SK-N-SH (cell line): ENCODE data around the gene DPM2. TPM values are rescaled to one million over a fixed set of nuclear protein-coding genes. Genes with fewer than 3 reads are reported as not detected.

ENCODE experiments used
- CTCF ChIA-PET: fragments of 300-600, 350-600 bp; formaldehyde crosslinking; extraction: SDS; loops from one replicate; lab custom pipeline; 2021; lab: Yijun Ruan, JAX
- POLR2A ChIA-PET: fragments of 350-600 bp; sonication (Branson Sonifier 250); formaldehyde crosslinking; extraction: SDS; loops from one replicate; lab custom pipeline; 2020; ENCODE audit warnings: antibody characterized with exemption, inconsistent platforms; lab: Yijun Ruan, JAX
- DNase-seq: peaks from one replicate; pipeline ENCODE4 v3.0.0; 2012
- H2AFZ ChIP-seq: fragments of 200-600 bp; sonication (generic); 2 replicates; pipeline ENCODE4 v1.8.1; 2016; ENCODE audit warnings: antibody characterized with exemption, mild to moderate bottlenecking, low read depth
- H3F3A ChIP-seq: fragments of 200-600 bp; sonication (generic); replicated peaks from 2 replicates; pipeline ENCODE3; 2016; ENCODE audit warnings: antibody characterized with exemption, mild to moderate bottlenecking; ENCODE audit not compliant: insufficient read depth
- H3K27ac ChIP-seq, 2 experiments: fragments of 200-500 bp in 1 of 2; fragments of 200-600 bp in 1 of 2; sonication (Bioruptor generic) in 1 of 2; sonication (generic), shearing (Covaris generic) in 1 of 2; 2 replicates each; pipeline versions ENCODE4 v1.5.1 to v1.6.1; 2014 to 2016; ENCODE audit warnings: low read depth in 2 of 2, inconsistent platforms in 1 of 2, low read length in 1 of 2, mild to moderate bottlenecking in 1 of 2, mixed read lengths in 1 of 2
- H3K27me3 ChIP-seq: fragments of 200-600 bp; sonication (generic), shearing (Covaris generic); 2 replicates; pipeline ENCODE4 v1.6.1; 2016; ENCODE audit warnings: mixed run types; ENCODE audit not compliant: insufficient read depth
- H3K36me3 ChIP-seq, 2 experiments: fragments of 200-500 bp in 1 of 2; fragments of 200-600 bp in 1 of 2; sonication (Bioruptor generic) in 1 of 2; sonication (generic) in 1 of 2; replicated peaks in 1 of 2; 2 replicates each; pipeline versions ENCODE3 to v1.5.1; 2014 to 2016; ENCODE audit warnings: low read length in 1 of 2, mild to moderate bottlenecking in 1 of 2; ENCODE audit not compliant: insufficient read depth in 2 of 2, control insufficient read depth in 1 of 2
- H3K4me1 ChIP-seq, 2 experiments: fragments of 200-500 bp in 1 of 2; fragments of 200-600 bp in 1 of 2; sonication (Bioruptor generic) in 1 of 2; sonication (generic), shearing (Covaris generic) in 1 of 2; 2 replicates each; pipeline versions ENCODE4 v1.5.1 to v1.6.1; 2014 to 2016; ENCODE audit warnings: low read depth in 1 of 2, low read length in 1 of 2, mixed run types in 1 of 2; ENCODE audit not compliant: insufficient read depth in 2 of 2, control insufficient read depth in 1 of 2
- H3K4me2 ChIP-seq: fragments of 200-600 bp; sonication (generic), shearing (Covaris generic); 2 replicates; pipeline ENCODE4 v1.6.1; 2017; ENCODE audit warnings: mixed run types
- H3K4me3 ChIP-seq, 2 experiments: fragments of 200-500 bp in 1 of 2; fragments of 200-600 bp in 1 of 2; sonication (Bioruptor generic) in 1 of 2; sonication (generic), shearing (Covaris generic) in 1 of 2; 2 replicates each; pipeline versions ENCODE4 v1.5.1 to v1.8.1; 2014 to 2016; ENCODE audit warnings: low read depth in 2 of 2, inconsistent platforms in 1 of 2, low read length in 1 of 2, mild to moderate bottlenecking in 1 of 2, mixed read lengths in 1 of 2, moderate library complexity in 1 of 2
- H3K79me2 ChIP-seq: fragments of 200-600 bp; sonication (generic); 2 replicates; pipeline ENCODE4 v1.8.1; 2017; ENCODE audit warnings: mild to moderate bottlenecking; ENCODE audit not compliant: insufficient read depth
- H3K9ac ChIP-seq: fragments of 200-600 bp; sonication (generic); 2 replicates; pipeline ENCODE4 v1.6.1; 2017; ENCODE audit warnings: mixed run types
- H3K9me2 ChIP-seq: fragments of 200-600 bp; sonication (generic); 2 replicates; pipeline ENCODE4 v1.6.1; 2017; ENCODE audit warnings: mixed run types
- H3K9me3 ChIP-seq: fragments of 200-600 bp; sonication (generic); 2 replicates; pipeline ENCODE4 v1.6.1; 2017; ENCODE audit warnings: mixed run types, mild to moderate bottlenecking, moderate library complexity
- H4K20me1 ChIP-seq: fragments of 200-600 bp; sonication (generic); 2 replicates; pipeline ENCODE4 v1.6.1; 2017; ENCODE audit warnings: mild to moderate bottlenecking, mixed run types; ENCODE audit not compliant: insufficient read depth
- EZH2phosphoT487 ChIP-seq: fragments of 200-600 bp; sonication (generic); IDR thresholded peaks from 2 replicates; pipeline ENCODE4 v1.6.1; 2017; ENCODE audit warnings: low read depth, mixed run types, mild to moderate bottlenecking, antibody characterized with exemption, moderate library complexity, borderline replicate concordance
- GABPA ChIP-seq: IDR thresholded peaks from 2 replicates; pipeline ENCODE4 v1.4.0; 2012; ENCODE audit warnings: low read depth, mild to moderate bottlenecking
- MXI1 ChIP-seq: IDR thresholded peaks from 2 replicates; pipeline ENCODE4 v1.6.1; 2012; ENCODE audit warnings: mild to moderate bottlenecking, low read depth, low read length, improper control_type of control experiment
- POLR2AphosphoS5 ChIP-seq: IDR thresholded peaks from 2 replicates; pipeline ENCODE4 v1.6.1; 2012; ENCODE audit warnings: low read depth, low read length
- RXRA ChIP-seq: IDR thresholded peaks from 2 replicates; pipeline ENCODE4 v1.4.0; 2012; ENCODE audit warnings: low read depth, mild to moderate bottlenecking, borderline replicate concordance
- SIN3A ChIP-seq: IDR thresholded peaks from 2 replicates; pipeline ENCODE4 v1.6.1; 2012; ENCODE audit warnings: low read depth, mild to moderate bottlenecking, low read length, moderate library complexity, borderline replicate concordance
- TAF1 ChIP-seq: IDR thresholded peaks from 2 replicates; pipeline ENCODE4 v1.6.1; 2012; ENCODE audit warnings: low read depth, mild to moderate bottlenecking, low read length, moderate library complexity, borderline replicate concordance
- WGBS: methylation state at CpG from one replicate; pipeline ENCODE4 v1.1.6; 2017; ENCODE audit warnings: low lambda C conversion rate; 5-methylcytosine and 5-hydroxymethylcytosine counted together
- polyA plus RNA-seq, 3 experiments: library from polyadenylated mRNA; depleted of rRNA; stranded (reverse); fragments of >200 nt; gene quantifications; 2 replicates each; pipeline ENCODE4 v1.2.3, GENCODE V29; 2012
- TF ChIP-seq, protein P1 (sequence below): IDR thresholded peaks from 2 replicates; pipeline ENCODE4 v1.4.0; 2012; ENCODE audit warnings: low read depth, borderline replicate concordance
- TF ChIP-seq, protein P2 (sequence below): IDR thresholded peaks from 2 replicates; pipeline ENCODE4; 2012

DPM2 gene
- polyA plus RNA-seq, 1 of the 3 experiments (the other 2 are of a cell fraction) = 106 TPM

DNA sequence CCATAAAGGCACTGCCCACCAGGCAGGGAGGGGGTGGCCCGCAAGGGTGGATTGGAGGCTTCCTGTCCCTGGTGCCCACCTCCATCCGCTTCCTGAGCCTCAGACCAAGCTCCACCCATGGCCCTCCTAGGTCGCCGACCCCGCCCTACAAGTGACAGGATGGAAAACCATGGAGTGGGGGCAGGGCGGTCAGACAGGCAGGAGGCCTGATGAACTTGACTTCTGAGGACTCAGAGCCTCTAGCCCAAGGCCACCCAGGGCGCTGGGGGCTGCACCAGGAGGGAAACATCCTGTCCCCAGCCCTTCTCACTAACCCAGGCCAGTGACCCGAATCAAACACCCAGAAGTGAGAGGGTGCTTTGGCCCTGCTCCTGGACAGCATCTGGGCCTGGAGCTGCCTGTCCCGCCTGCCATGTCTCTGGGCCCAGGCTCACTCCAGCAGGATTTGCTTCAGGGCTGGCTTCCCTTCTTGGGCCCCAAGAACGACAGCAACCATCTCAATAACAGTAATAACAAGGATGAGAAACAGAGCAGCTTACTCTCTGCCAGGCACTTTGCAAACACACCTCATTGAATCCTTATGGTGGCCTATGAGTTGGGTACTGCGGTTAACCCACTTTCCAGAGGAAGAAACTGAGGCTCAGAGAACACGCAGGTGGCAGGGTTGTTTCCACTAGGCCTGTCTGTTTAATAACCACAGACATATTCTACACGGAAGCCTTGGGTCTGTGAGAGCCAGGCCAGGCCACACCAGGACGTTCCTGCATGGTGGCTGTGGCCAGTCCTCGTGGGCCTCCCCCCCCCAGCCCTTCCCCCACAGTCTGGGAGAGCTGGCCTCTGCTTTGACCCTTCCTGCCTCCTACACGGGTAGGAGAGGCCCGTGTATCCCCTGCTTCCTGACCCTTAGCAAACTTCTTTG, 33.8 kb downstream of the DPM2 start:
- H3K27ac ChIP-seq = no peak overlapping the region
- H3K9me3 ChIP-seq = no peaks in the 10 kb centered on the region
- H3K79me2 ChIP-seq = peaks cover 4% of the 10 kb centered on the region; the same call in 1 of the 2 replicates
- no peaks in the 10 kb centered on the region for H3K27me3 ChIP-seq
- no peak overlapping the region for H3K4me2 ChIP-seq
- peaks cover 4 to 20% of the 10 kb centered on the region in 2 experiments; a peak in 2 of 4 replicates for H3K4me1 ChIP-seq
- no peak for TF ChIP-seq EZH2phosphoT487
- no peak for TF ChIP-seq RXRA
- TF ChIP-seq, protein P1, sequence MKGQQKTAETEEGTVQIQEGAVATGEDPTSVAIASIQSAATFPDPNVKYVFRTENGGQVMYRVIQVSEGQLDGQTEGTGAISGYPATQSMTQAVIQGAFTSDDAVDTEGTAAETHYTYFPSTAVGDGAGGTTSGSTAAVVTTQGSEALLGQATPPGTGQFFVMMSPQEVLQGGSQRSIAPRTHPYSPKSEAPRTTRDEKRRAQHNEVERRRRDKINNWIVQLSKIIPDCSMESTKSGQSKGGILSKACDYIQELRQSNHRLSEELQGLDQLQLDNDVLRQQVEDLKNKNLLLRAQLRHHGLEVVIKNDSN = no peak
- TF ChIP-seq GABPA = no peak
- no peak for TF ChIP-seq POLR2AphosphoS5
- TF ChIP-seq, protein P2, sequence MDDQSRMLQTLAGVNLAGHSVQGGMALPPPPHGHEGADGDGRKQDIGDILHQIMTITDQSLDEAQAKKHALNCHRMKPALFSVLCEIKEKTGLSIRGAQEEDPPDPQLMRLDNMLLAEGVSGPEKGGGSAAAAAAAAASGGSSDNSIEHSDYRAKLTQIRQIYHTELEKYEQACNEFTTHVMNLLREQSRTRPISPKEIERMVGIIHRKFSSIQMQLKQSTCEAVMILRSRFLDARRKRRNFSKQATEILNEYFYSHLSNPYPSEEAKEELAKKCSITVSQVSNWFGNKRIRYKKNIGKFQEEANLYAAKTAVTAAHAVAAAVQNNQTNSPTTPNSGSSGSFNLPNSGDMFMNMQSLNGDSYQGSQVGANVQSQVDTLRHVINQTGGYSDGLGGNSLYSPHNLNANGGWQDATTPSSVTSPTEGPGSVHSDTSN = no peak
- no peak overlapping the region for H3K4me3 ChIP-seq
- CTCF ChIA-PET = interaction anchor here (1.0 to 1.8 kb wide), 5 partner anchors 13 to 169 kb away, joined by 4 to 5 read pairs (median 4); partner anchors contain the start of genes ST6GALNAC4 and TOR2A
- H3K9ac ChIP-seq = no peak overlapping the region
- WGBS = 86% methylated on average over 16 of the region's 17 CpGs
- H4K20me1 ChIP-seq = no peaks in the 10 kb centered on the region
- POLR2A ChIA-PET = no interaction called here
- DNase-seq = no peak
- H3K9me2 ChIP-seq = no peaks in the 10 kb centered on the region
- H3F3A ChIP-seq = peaks cover 3% of the 10 kb centered on the region
- H2AFZ ChIP-seq = no peak overlapping the region
- H3K36me3 ChIP-seq = no peaks in the 10 kb centered on the region

DNA sequence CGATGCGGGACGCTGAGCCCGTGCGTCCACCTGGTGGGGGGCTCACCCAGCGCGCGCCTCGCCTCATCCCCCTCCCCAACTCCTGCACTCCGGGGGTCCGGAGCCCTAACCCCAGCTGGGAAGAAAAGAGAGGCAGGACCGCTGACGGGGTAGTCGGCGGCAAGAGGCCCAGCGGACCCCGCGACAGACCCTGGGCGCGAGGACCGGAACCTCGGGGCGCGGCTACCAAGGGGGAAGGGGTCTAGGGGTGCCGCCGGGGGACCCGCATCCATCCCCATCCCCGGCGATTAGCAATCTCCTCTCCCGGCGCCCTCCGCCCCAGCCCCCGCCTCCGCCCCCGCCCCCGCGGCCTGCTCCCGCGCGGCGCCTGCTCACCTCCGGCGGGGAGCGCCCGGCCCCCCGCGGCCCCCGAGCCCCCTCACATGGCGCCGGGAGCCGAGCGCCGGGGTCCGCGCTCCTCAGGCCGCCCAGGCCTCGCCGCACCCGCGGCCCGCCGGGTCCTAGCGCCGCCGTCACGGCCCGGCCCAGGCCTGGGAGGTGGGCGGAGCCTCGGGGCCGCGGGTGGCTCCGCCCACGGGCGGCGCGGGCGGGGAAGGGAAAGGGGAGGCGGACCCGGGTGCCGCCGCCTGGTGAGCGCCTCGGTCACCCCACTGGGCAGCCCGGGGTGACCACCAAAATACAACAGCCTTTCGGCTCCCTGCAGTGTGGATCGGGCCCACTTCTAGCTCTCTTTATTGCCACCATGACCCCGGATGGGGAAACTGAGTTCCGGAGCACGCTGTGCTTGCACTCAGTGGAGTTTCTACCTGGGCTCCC, 38.3 kb downstream of the DPM2 start, which contains the start of gene ST6GALNAC6:
Gene ST6GALNAC6 (minus strand): TSS at position 476 of the 816 bp plus-strand sequence. CDS start 1,622 bp downstream, outside the sequence.
- Histone ChIP-seq H3K4me1 (peaks cover 9 to 29% of the 10 kb centered on the region in 2 experiments; a peak in 2 of 4 replicates), H3K9me3 (no peaks in the 10 kb centered on the region), H3K36me3 (peaks cover 20 to 25% of the 10 kb centered on the region in 2 experiments), H3K9me2 (no peaks in the 10 kb centered on the region), H3K4me2 (peak within 1 kb of the TSS; percentile 98), H2AFZ (peak within 1 kb of the TSS; percentile 98), H3K27ac (peak within 1 kb of the TSS; percentile 73 to 76), H3K9ac (peak within 1 kb of the TSS; percentile 89), H3K27me3 (no peaks in the 10 kb centered on the region), H3F3A (peaks cover 7% of the 10 kb centered on the region), H3K4me3 (peak within 1 kb of the TSS; percentile 88), H3K79me2 (peaks cover 26% of the 10 kb centered on the region)
- POLR2A ChIA-PET = interaction anchor here (0.7 to 1.3 kb wide), 2 partner anchors 14 to 17 kb away, joined by 3 to 7 read pairs; partner anchors contain the start of gene ST6GALNAC4
- 6% methylated on average over 7 of the region's 89 CpGs for WGBS
- CTCF ChIA-PET = interaction anchor here (1.2 to 2.0 kb wide), 4 partner anchors 10 to 164 kb away, joined by 3 to 11 read pairs (median 5); partner anchors contain the start of gene TOR2A
- peak; percentile 98 for DNase-seq
- TF ChIP-seq TAF1 (peak; percentile 31; the same call in 1 of the 2 replicates), MXI1 (peak; percentile 61; the same call in 1 of the 2 replicates), GABPA (peak; percentile 39; the same call in 1 of the 2 replicates), SIN3A (no peak; the same call in 1 of the 2 replicates)
- TF ChIP-seq, all 33 proteins: peak for 3
- H4K20me1 ChIP-seq = no peaks in the 10 kb centered on the region
